Lower leg skin (tissue), 4 donors: Measurements from ENCODE around the gene ICA1. TPM values are rescaled to one million over a fixed set of nuclear protein-coding genes. Genes with fewer than 3 reads are reported as not detected.

Experiments used
- DNase-seq, 2 donors: peaks; one replicate each; pipeline ENCODE4 v3.0.0-alpha.2; 2019; ENCODE audit warnings: low spot score in 2 of 2
- H3K4me3 ChIP-seq: fragments of 200-600 bp; sonication (generic); 2 replicates; pipeline ENCODE4 v1.5.1; 2017; ENCODE audit warnings: mild to moderate bottlenecking, low read depth; ENCODE audit not compliant: poor library complexity, severe bottlenecking
- CTCF ChIP-seq, 3 donors: fragments of 450-650 bp; IDR thresholded peaks; one replicate each; pipeline ENCODE4 v1.5.1; 2016; ENCODE audit warnings: antibody characterized with exemption in 3 of 3, mild to moderate bottlenecking in 3 of 3, moderate library complexity in 2 of 3
- POLR2A ChIP-seq, 2 donors: fragments of 450-650 bp; IDR thresholded peaks; one replicate each; pipeline ENCODE4 v1.6.1; 2016 to 2017; ENCODE audit warnings: antibody characterized with exemption in 2 of 2, mild to moderate bottlenecking in 1 of 2, moderate library complexity in 1 of 2
- WGBS, 2 donors: methylation state at CpG; one replicate each; pipeline ENCODE4 v1.1.5; 2018; 5-methylcytosine and 5-hydroxymethylcytosine counted together
- intact Hi-C: fragments of 100-400 bp; cut with DNase I; formaldehyde crosslinking; loops from one replicate; pipeline ENCODE4 v1.15.0; 2023; ENCODE audit warnings: low total_unique reads
- total RNA-seq, 4 donors: library from RNA; depleted of rRNA; stranded (reverse); fragments of >200 nt; gene quantifications; one replicate each; pipeline ENCODE4 v1.1.0, GENCODE V29; 2016

The ICA1 gene
- total RNA-seq, 4 donors from 2014 or later: 12.8 to 33.6 (median 18.4) TPM

DNA sequence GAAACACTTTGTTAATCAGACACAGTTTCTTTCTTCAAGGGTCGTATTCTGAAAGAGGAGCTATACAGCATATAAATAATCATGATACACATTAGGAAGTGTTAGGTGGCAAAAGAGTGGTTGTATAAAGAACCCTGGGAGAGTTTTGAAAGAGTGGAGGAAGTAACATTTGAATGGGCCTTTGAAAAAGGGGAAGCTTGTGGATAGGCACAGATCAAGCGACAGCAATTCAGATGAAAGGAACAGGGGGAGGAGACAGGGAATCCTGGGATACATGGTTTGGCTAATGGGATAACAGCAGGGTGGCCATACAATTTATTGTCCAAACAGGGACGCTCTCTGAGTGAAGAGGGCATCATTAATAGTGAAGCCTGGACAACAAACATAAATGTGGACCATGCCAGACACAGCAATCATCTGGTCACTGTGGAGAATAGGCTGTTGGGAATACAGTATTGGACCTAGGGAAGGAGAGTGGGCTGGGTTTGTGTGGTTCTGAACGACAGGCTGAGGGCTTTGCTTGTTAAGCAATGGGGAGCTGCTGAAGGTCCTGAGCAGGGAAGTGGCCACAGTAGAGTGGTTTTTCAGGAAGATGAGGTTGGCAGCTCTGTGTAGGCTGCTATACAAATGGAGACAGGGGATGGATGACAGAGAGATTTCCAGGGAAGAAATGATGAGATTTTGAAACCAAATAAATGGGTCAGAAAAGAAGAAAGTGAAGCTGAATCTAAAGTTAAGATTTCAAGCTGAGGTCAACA, 75.9 kb downstream of the ICA1 start:
- no peak for TF ChIP-seq CTCF (IDR thresholded peaks at IDR 0.05)
- TF ChIP-seq POLR2A (IDR thresholded peaks at IDR 0.05): no peak
- 72 to 79% methylated on average over 4 of the region's 4 CpGs for WGBS, 2 donors
- intact Hi-C loops: no loop called here

GRCh38 chr7:8184221-8184620, 77.7 kb downstream of the ICA1 start:
- WGBS, 2 donors: 84 to 94% methylated on average over 2 of the region's 2 CpGs
- intact Hi-C loops: no loop called here
- DNase-seq: no peak
- H3K4me3 ChIP-seq: no peak overlapping the region
- TF ChIP-seq CTCF (IDR thresholded peaks at IDR 0.05): no peak
- TF ChIP-seq POLR2A (IDR thresholded peaks at IDR 0.05): no peak

More for the DNA sequence above, 75.9 kb downstream of the ICA1 start:
- DNase-seq: no peak
- no peak overlapping the region for H3K4me3 ChIP-seq

DNA sequence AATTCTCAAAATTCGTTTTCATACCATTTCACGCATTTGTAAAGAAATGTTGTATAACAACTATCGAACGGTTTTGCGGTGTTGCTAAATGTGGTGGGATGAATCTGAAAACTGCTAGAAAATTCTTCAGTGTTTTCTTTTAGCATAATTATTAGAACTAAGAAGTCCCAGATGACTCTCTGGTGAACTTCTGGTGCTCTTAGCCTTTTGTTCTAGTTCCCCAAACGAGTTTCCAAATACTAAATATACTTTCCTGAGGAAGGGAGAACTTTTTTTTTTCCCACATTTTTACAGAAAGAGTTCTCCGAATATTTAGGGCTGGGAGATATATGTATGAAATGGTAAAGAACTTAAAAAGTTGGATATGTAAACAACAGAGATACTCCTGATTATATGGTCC, 82.5 kb downstream of the ICA1 start:
- H3K4me3 ChIP-seq: no peak overlapping the region
- no peak for DNase-seq
- intact Hi-C loops: no loop called here
- TF ChIP-seq CTCF (IDR thresholded peaks at IDR 0.05) (no peak), POLR2A (IDR thresholded peaks at IDR 0.05) (no peak)
- WGBS, 2 donors: 79 to 84% methylated on average over 7 of the region's 7 CpGs

DNA sequence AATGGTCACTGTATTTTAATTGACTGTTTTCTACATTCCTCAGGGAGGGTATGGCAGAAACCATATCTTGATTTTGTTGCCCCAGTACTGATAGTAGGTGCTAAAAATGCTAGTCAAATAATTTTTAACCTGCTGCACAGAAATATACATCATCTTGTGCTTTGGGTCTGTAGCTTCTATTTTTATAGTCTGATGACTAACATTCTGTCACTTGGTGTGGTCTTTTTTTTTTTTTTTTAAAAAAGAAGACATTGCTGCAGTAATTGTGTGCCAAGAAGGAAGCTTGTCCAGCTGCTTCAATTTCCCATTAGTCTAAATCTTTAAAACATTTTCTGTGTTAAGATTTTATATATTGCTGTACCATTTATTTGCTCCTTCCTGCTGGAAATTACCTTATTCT, 83.6 kb downstream of the ICA1 start:
- intact Hi-C loops: no loop called here
- TF ChIP-seq CTCF (IDR thresholded peaks at IDR 0.05) (no peak), POLR2A (IDR thresholded peaks at IDR 0.05) (no peak)
- DNase-seq: no peak
- no peak overlapping the region for H3K4me3 ChIP-seq

DNA sequence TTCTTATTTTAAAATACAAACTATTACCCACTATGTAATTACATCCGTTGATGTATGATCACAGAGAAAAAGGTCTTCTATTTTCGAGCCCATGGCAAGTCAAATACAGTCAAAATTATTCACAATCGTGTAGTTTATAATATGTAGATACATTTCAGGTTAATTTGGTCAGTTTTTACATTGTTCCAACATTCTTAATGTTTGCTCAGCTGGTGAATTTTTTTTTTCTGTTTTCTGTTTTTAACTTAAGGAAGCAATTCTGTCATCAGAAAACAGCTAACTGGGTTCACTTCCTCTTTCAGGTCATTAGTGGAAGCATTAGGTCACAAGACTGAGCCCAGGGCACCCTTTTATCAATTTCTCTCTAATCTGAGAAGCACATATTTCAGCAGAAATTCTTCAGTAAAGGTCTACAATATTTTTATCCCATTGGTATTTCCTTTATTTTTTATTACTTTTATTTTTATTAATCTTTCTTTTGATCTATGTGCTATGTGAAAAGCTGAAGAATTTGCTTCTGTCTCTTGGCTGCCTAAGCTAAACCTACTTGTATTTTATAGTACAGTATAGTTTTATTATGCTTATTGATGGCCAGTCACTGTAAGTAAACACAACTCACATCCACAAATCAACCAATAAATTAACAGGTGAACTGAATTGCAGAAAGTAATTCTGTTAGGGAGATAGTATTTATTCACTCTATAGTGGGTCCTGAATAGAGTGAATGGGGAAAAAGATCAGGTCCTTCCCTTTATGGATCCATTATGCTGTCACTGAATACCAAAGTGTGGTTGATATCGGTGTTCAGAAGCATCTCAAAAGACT, 84.6 kb downstream of the ICA1 start:
- intact Hi-C loops: no loop called here
- H3K4me3 ChIP-seq: no peak overlapping the region
- no peak for DNase-seq
- TF ChIP-seq POLR2A (IDR thresholded peaks at IDR 0.05) (no peak), CTCF (IDR thresholded peaks at IDR 0.05) (no peak)
- 81 to 82% methylated on average over 4 of the region's 4 CpGs for WGBS, 2 donors
